Measurements from ENCODE around the gene NCKIPSD.

The NCKIPSD gene

DNA sequence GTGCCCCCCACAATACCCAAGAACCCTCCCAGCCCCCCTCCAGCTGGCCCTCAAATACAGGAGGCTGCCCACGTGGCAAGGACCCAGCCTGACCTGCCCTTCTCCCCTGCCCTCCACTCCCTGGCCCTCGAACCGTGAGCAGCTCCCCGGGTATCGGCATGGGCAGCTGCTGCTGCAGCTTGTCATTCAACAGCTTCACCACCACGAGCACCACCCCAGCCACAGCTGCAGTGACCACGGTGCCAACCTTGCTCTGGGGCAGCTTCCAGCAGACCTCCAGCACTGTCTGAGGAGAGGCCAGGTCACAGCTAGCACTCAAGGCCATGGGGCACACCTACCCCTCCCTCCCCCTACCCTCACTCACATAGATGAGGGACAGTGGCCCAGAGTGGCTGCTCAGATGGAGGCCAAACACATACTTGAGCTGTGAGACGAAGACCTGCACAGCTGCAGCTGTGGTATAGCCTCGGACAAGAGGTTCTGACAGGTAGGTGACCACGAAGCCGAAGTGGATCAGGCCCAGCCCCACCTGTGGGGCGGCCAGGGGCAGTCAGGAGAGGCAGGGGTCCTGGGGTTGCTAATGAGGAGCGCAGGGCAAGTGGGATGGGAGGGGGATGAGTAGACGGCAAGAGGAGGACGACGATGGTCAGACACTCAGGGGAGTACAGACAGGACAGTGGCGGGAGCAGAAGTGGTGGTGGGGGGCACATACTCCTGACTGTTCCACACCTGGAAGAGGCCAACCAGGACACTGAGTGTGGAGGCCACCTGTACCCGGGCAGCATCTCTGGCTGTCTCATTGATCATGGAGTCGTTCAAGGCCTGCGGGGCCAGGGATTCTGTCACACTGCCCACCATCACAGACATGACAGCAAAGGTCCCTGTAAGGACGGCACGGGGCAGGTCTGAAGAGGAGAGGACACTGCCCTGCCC, 53.9 kb downstream of the NCKIPSD start:
- TF ChIP-seq, protein P1, sequence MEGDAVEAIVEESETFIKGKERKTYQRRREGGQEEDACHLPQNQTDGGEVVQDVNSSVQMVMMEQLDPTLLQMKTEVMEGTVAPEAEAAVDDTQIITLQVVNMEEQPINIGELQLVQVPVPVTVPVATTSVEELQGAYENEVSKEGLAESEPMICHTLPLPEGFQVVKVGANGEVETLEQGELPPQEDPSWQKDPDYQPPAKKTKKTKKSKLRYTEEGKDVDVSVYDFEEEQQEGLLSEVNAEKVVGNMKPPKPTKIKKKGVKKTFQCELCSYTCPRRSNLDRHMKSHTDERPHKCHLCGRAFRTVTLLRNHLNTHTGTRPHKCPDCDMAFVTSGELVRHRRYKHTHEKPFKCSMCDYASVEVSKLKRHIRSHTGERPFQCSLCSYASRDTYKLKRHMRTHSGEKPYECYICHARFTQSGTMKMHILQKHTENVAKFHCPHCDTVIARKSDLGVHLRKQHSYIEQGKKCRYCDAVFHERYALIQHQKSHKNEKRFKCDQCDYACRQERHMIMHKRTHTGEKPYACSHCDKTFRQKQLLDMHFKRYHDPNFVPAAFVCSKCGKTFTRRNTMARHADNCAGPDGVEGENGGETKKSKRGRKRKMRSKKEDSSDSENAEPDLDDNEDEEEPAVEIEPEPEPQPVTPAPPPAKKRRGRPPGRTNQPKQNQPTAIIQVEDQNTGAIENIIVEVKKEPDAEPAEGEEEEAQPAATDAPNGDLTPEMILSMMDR (IDR thresholded peaks at IDR 0.05; ENCODE audit: control extremely low read depth, extremely low read depth, low read depth, missing control alignments): no peak
- ChIA-PET POLR2A (no interaction called here), CTCF (interaction anchor here (1.2 kb wide), 1 partner anchor 75 kb away, joined by 3 read pairs; the partner anchor contains the start of gene PFKFB4)
- no peak for DNase-seq (ENCODE audit: extremely low spot score)

DNA sequence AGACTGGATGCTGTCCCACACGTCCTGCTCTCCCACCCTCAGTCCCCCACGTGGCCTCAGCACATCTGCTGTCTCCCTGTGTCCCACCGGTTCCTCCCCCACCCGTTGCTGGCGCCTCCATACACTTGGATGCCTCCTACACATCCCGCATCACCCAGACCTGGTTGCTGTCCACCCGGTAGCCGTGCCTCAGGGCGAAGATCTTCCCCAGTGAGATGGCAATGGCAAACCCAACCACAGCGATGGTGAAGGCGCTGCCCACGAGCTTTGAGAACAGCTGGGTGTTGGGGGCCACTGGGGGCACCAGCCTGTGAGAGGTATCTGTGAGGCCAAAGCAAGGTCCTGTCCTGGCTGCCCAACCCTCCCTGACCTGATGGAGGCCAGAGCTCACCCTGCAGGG, 54.9 kb downstream of the NCKIPSD start:
- ChIA-PET POLR2A (no interaction called here), CTCF (interaction anchor here (1.2 kb wide), 1 partner anchor 74 kb away, joined by 3 read pairs; the partner anchor contains the start of gene PFKFB4)
- TF ChIP-seq, protein P1 (IDR thresholded peaks at IDR 0.05; ENCODE audit: control extremely low read depth, extremely low read depth, low read depth, missing control alignments): no peak
- DNase-seq (ENCODE audit: extremely low spot score): no peak

DNA sequence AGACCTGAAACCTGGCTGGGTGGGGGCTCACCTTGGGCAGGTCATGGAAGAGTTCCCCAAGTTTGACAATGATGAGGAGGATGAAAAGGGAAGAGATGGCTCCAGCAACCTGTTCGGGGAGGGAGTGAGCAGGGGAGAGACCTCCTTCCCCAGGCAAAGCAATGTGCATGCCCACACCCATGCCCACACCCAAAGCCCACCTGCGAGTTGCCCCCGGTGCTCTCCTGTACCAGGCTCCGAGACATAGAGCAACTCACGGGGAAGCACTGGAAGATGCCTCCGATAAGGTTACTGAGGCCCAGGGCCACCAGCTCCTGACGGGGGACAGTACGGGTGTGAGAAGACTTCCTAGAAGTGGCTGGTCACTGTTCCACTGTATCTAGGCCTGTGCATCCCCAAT, 55.3 kb downstream of the NCKIPSD start:
- ChIA-PET POLR2A (no interaction called here), CTCF (no interaction called here)
- TF ChIP-seq, protein P1 (IDR thresholded peaks at IDR 0.05; ENCODE audit: control extremely low read depth, extremely low read depth, low read depth, missing control alignments): no peak

DNA sequence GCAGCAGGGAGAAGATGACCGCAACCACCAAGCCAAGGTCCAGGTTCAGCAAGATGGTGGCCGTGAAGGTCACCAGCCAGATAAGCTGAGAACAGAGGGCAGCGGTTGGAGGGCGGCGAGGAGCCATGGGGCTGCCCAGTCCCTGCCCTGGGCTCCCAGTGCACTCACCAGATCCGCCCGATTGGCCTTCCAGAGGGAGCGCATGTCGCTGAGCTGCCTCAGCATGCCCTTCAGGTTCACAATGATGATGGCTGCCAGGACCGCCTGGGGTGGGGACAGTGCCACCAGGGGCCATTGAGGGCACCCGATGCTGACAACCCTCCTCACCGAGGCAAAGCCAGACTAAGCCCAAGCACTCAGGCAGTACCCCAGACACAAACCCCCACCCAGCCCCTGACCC, 55.8 kb downstream of the NCKIPSD start:
- ChIA-PET POLR2A (no interaction called here), CTCF (no interaction called here)
- DNase-seq (ENCODE audit: extremely low spot score): no peak
- TF ChIP-seq, protein P1 (IDR thresholded peaks at IDR 0.05; ENCODE audit: control extremely low read depth, extremely low read depth, low read depth, missing control alignments): no peak

More for the DNA sequence above, 55.3 kb downstream of the NCKIPSD start:
- DNase-seq (ENCODE audit: extremely low spot score): no peak

DNA sequence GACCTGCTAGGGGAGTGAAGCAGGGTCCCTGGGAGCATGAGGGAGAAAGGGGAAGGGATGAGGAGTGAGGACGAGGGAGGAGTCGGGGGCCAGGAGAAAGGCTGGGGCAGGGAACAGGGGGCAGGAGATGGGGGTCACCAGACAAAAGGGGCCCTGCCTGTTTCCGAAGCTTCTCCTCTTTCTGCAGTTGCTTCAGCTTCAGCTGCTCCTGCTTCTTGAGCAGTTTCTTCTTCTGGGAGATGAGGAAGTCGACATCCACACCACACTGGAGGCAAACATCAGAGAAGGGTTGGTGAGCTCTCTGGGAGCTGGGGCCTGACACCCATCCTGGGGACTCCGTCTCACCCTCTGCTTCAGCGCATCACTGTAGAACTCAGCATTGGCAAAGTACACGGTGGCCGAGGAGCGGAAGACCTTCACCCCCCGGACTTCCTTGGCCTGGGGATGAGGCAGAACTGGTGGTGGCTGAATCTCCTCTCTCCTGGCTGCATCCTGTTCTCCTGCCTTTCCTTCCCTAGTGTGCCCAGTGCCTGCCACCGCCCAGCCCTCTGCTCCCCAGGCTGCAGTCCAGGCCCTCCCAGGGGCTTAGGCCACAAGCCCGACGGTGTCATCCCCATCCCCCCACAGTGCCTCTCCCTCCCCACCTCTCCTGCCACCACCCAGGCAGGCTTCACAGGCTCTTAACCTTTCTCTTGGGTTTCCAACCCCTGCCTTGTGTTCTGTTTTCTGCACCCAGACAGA, 57.3 kb downstream of the NCKIPSD start:
- TF ChIP-seq, protein P1 (IDR thresholded peaks at IDR 0.05; ENCODE audit: control extremely low read depth, extremely low read depth, low read depth, missing control alignments): no peak
- ChIA-PET CTCF (interaction anchor here (1.0 kb wide), 1 partner anchor 15 kb away, joined by 3 read pairs; no protein-coding TSS in a partner anchor), POLR2A (no interaction called here)
- no peak for DNase-seq (ENCODE audit: extremely low spot score)

DNA sequence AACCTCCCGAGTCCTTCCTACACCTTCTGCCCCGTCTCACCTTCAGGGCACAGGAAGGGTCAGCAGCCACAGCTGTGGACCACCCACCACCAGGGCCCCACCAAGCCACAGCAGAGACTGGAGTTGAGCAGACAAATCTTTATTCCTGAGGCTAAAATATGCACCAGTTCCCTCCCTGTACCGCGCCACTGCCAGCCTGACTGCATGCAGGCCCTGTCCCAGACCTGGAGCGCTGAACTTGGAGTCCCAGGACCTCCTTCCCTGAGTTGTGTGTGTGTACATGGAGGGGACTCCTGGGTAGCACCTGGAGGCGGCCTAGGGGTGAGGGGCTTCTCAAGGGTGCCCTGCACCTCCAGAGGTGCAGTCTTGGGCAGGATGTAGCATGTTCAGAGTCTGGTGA, 60.1 kb downstream of the NCKIPSD start:
- no peak for DNase-seq (ENCODE audit: extremely low spot score)
- ChIA-PET CTCF (interaction anchor here (1.2 to 4.4 kb wide), 3 partner anchors 10 to 61 kb away, joined by 4 to 35 read pairs (median 4); partner anchors contain the start of genes NCKIPSD and SLC26A6), POLR2A (no interaction called here)
- TF ChIP-seq, protein P1 (IDR thresholded peaks at IDR 0.05; ENCODE audit: control extremely low read depth, extremely low read depth, low read depth, missing control alignments): no peak

All from GM10248 (cell line).